Neural cell (in vitro differentiated cells): ENCODE data around the gene NOLC1. TPM values are rescaled to one million over a fixed set of nuclear protein-coding genes. Genes with fewer than 3 reads are reported as not detected.
A peak's percentile ranks its signal among the peaks of the same experiment; 100 is the strongest.

ENCODE experiments used
- H2AFZ ChIP-seq: fragments of 200-600, 300-800 bp; sonication (generic), shearing (Covaris generic); 2 replicates; pipeline ENCODE4 v1.6.0; 2014; ENCODE audit warnings: low read depth, mild to moderate bottlenecking, antibody characterized with exemption, low read length, moderate library complexity
- H3F3A ChIP-seq: fragments of 200-600 bp; shearing (Covaris generic); 2 replicates; pipeline ENCODE4 v1.6.1; 2016; ENCODE audit warnings: mild to moderate bottlenecking, moderate library complexity, mixed read lengths, antibody characterized with exemption, low read length; ENCODE audit not compliant: insufficient read depth, poor library complexity, severe bottlenecking
- H3K27ac ChIP-seq: fragments of 200-600, 300-800 bp; sonication (generic), shearing (Covaris generic); 2 replicates; pipeline ENCODE4 v1.5.1; 2014; ENCODE audit warnings: mild to moderate bottlenecking, low read length, moderate library complexity
- H3K27me3 ChIP-seq: fragments of 300-800, 200-600 bp; sonication (generic), shearing (Covaris generic); 2 replicates; pipeline ENCODE4 v1.6.0; 2014; ENCODE audit warnings: mild to moderate bottlenecking, low read depth, low read length, moderate library complexity; ENCODE audit not compliant: insufficient read depth
- H3K36me3 ChIP-seq: fragments of 300-800, 200-600 bp; sonication (generic), shearing (Covaris generic); 2 replicates; pipeline ENCODE4 v1.5.1; 2014; ENCODE audit warnings: mild to moderate bottlenecking, antibody characterized with exemption, low read length, moderate library complexity; ENCODE audit not compliant: insufficient read depth
- H3K4me2 ChIP-seq: fragments of 300-800, 200-600 bp; sonication (generic), shearing (Covaris generic); 2 replicates; pipeline ENCODE4 v1.6.0; 2014; ENCODE audit warnings: mild to moderate bottlenecking, low read length
- H3K4me3 ChIP-seq: fragments of 300-800, 200-600 bp; sonication (generic), shearing (Covaris generic); 2 replicates; pipeline ENCODE4 v1.5.1; 2014; ENCODE audit warnings: mild to moderate bottlenecking, low read length, moderate library complexity
- H3K79me2 ChIP-seq: fragments of 200-600 bp; shearing (Covaris generic); replicated peaks from 2 replicates; pipeline ENCODE4 v1.6.0; 2014; ENCODE audit warnings: mild to moderate bottlenecking, low read length, moderate library complexity; ENCODE audit not compliant: insufficient read depth
- H3K9ac ChIP-seq: fragments of 300-800, 200-600 bp; sonication (generic), shearing (Covaris generic); 2 replicates; pipeline ENCODE4 v1.6.1; 2016; ENCODE audit warnings: mild to moderate bottlenecking, low read length, mixed read lengths
- H3K9me2 ChIP-seq: fragments of 200-600 bp; shearing (Covaris generic); 2 replicates; pipeline ENCODE4 v1.6.1; 2016; ENCODE audit warnings: mild to moderate bottlenecking, low read length, mixed read lengths; ENCODE audit not compliant: insufficient read depth
- H3K9me3 ChIP-seq: fragments of 200-600, 300-800 bp; sonication (generic), shearing (Covaris generic); 2 replicates; pipeline ENCODE4 v1.6.1; 2016; ENCODE audit warnings: mild to moderate bottlenecking, mixed run types, low read length, moderate library complexity, mixed read lengths
- H4K20me1 ChIP-seq: fragments of 200-600 bp; shearing (Covaris generic); 2 replicates; pipeline ENCODE4 v1.6.1; 2016; ENCODE audit warnings: mild to moderate bottlenecking, mixed run types; ENCODE audit not compliant: insufficient read depth
- CTCF ChIP-seq: fragments of 450-650 bp; IDR thresholded peaks from 2 replicates; pipeline ENCODE4 v1.5.1; 2014; ENCODE audit warnings: antibody characterized with exemption, mild to moderate bottlenecking, moderate library complexity; ENCODE audit not compliant: poor library complexity, severe bottlenecking
- EP300 ChIP-seq: fragments of 450-650 bp; conservative IDR thresholded peaks from 2 replicates; pipeline ENCODE4 v1.6.1; 2014; ENCODE audit warnings: antibody characterized with exemption, mild to moderate bottlenecking, moderate library complexity; ENCODE audit not compliant: poor library complexity, severe bottlenecking
- EZH2 ChIP-seq: fragments of 200-600, 300-800 bp; shearing (Covaris generic), sonication (generic); IDR thresholded peaks from 2 replicates; pipeline ENCODE4 v1.6.1; 2014; ENCODE audit warnings: antibody characterized with exemption, low read length, borderline replicate concordance, mild to moderate bottlenecking; ENCODE audit not compliant: insufficient read depth, poor library complexity, severe bottlenecking
- MXI1 ChIP-seq: fragments of 450-650 bp; conservative IDR thresholded peaks from 2 replicates; pipeline ENCODE4 v1.6.1; 2014; ENCODE audit warnings: antibody characterized with exemption, mild to moderate bottlenecking; ENCODE audit not compliant: poor library complexity, severe bottlenecking
- POLR2AphosphoS5 ChIP-seq: IDR thresholded peaks from 2 replicates; pipeline ENCODE4 v1.6.1; 2012
- RAD21 ChIP-seq: fragments of 450-650 bp; conservative IDR thresholded peaks from 2 replicates; pipeline ENCODE4 v1.6.1; 2014; ENCODE audit warnings: antibody characterized with exemption, mild to moderate bottlenecking, moderate library complexity
- REST ChIP-seq: IDR thresholded peaks from 2 replicates; pipeline ENCODE4 v1.6.1; 2012; ENCODE audit warnings: borderline replicate concordance
- SMC3 ChIP-seq: fragments of 450-650 bp; conservative IDR thresholded peaks from 2 replicates; pipeline ENCODE4 v1.6.1; 2014; ENCODE audit warnings: antibody characterized with exemption, mild to moderate bottlenecking, moderate library complexity; ENCODE audit not compliant: poor library complexity
- TAF1 ChIP-seq: IDR thresholded peaks from 2 replicates; pipeline ENCODE4 v1.6.1; 2012; ENCODE audit warnings: low read depth
- polyA plus RNA-seq: library from polyadenylated mRNA; depleted of rRNA; stranded (reverse); fragments of >200 nt; gene quantifications from 2 replicates; pipeline ENCODE4 v1.2.3, GENCODE V29; 2014

NOLC1 gene
- polyA plus RNA-seq, 1 donor from 2014 or later, result 36.0 TPM

GRCh38 chr10:102120991-102121738 is 31.0 kb upstream of the NOLC1 start:
- no peaks in the 10 kb centered on the region for H3K9me2 ChIP-seq
- H4K20me1 ChIP-seq, result no peaks in the 10 kb centered on the region
- peak overlapping the region; percentile 97 for H3K27ac ChIP-seq
- H3K36me3 ChIP-seq, result no peaks in the 10 kb centered on the region
- no peaks in the 10 kb centered on the region for H3F3A ChIP-seq
- H3K9me3 ChIP-seq, result no peaks in the 10 kb centered on the region
- no peaks in the 10 kb centered on the region for H3K27me3 ChIP-seq
- peaks cover 35% of the 10 kb centered on the region for H3K79me2 ChIP-seq
- peak overlapping the region; percentile 76 for H2AFZ ChIP-seq
- TF ChIP-seq EP300 (no peak), TAF1 (peak; percentile 42)
- H3K9ac ChIP-seq, result peak overlapping the region; percentile 88
- H3K4me3 ChIP-seq, result peak overlapping the region; percentile 92
- peak overlapping the region; percentile 50 for H3K4me2 ChIP-seq

GRCh38 chr10:102121739-102122372 is 30.3 kb upstream of the NOLC1 start:
- Histone ChIP-seq H3K4me3 (peak overlapping the region; percentile 92), H3K27ac (peak overlapping the region; percentile 97), H3K9ac (no peak overlapping the region), H2AFZ (no peak overlapping the region), H3K36me3 (no peaks in the 10 kb centered on the region), H3K79me2 (peaks cover 28% of the 10 kb centered on the region), H3K27me3 (no peaks in the 10 kb centered on the region), H3K9me2 (no peaks in the 10 kb centered on the region), H4K20me1 (no peaks in the 10 kb centered on the region), H3K9me3 (no peaks in the 10 kb centered on the region), H3K4me2 (no peak overlapping the region), H3F3A (no peaks in the 10 kb centered on the region)
- TF ChIP-seq EZH2 (no peak), CTCF (peak; percentile 14)

- Histone ChIP-seq H3K36me3 (no peaks in the 10 kb centered on the region), H3K9me2 (no peaks in the 10 kb centered on the region), H3K4me2 (no peak overlapping the region), H4K20me1 (no peaks in the 10 kb centered on the region), H3K27me3 (no peaks in the 10 kb centered on the region), H3K9ac (no peak overlapping the region), H3K79me2 (peaks cover 22% of the 10 kb centered on the region), H3F3A (no peaks in the 10 kb centered on the region), H3K4me3 (no peak overlapping the region), H3K27ac (no peak overlapping the region), H2AFZ (no peak overlapping the region), H3K9me3 (no peaks in the 10 kb centered on the region)
- TF ChIP-seq MXI1 (no peak), EP300 (no peak), POLR2AphosphoS5 (no peak), EZH2 (no peak), SMC3 (no peak), RAD21 (no peak), CTCF (no peak), TAF1 (no peak), REST (no peak)
These were observed 29.7 kb upstream of the NOLC1 start for GRCh38 chr10:102122450-102122849.
